Hepatocyte (in vitro differentiated cells): Measurements from ENCODE around the gene MAU2. TPM values are rescaled to one million over a fixed set of nuclear protein-coding genes. Genes with fewer than 3 reads are reported as not detected.

Experiments used
- DNase-seq: peaks from one replicate; pipeline ENCODE4 v3.0.0-alpha.2; 2016; ENCODE audit warnings: low spot score
- H2AFZ ChIP-seq: fragments of 200-600 bp; sonication (generic); 2 replicates; pipeline ENCODE4 v1.6.0; 2016; ENCODE audit warnings: antibody characterized with exemption, mild to moderate bottlenecking
- H3K27ac ChIP-seq: fragments of 200-600 bp; sonication (generic); 2 replicates; pipeline ENCODE4 v1.5.1; 2016; ENCODE audit warnings: mild to moderate bottlenecking
- H3K27me3 ChIP-seq: fragments of 200-600 bp; sonication (generic); 2 replicates; pipeline ENCODE4 v1.6.1; 2016
- H3K36me3 ChIP-seq: fragments of 200-600 bp; sonication (generic); replicated peaks from 2 replicates; pipeline ENCODE4 v1.5.1; 2016; ENCODE audit warnings: low read depth; ENCODE audit not compliant: insufficient read depth
- H3K4me1 ChIP-seq: fragments of 200-600 bp; sonication (generic); 2 replicates; pipeline ENCODE4 v1.5.1; 2016; ENCODE audit warnings: mild to moderate bottlenecking, moderate library complexity; ENCODE audit not compliant: insufficient read depth
- H3K4me2 ChIP-seq: fragments of 200-600 bp; sonication (generic); 2 replicates; pipeline ENCODE4 v1.6.0; 2016
- H3K4me3 ChIP-seq: fragments of 200-600 bp; sonication (generic); 2 replicates; pipeline ENCODE4 v1.5.1; 2016; ENCODE audit warnings: mild to moderate bottlenecking
- H3K79me2 ChIP-seq: fragments of 200-600 bp; sonication (generic); 2 replicates; pipeline ENCODE4 v1.6.0; 2017; ENCODE audit warnings: mild to moderate bottlenecking
- H3K9me2 ChIP-seq: fragments of 200-600 bp; sonication (generic); replicated peaks from 2 replicates; pipeline ENCODE4 v1.6.0; 2017; ENCODE audit warnings: mild to moderate bottlenecking; ENCODE audit not compliant: insufficient read depth
- H3K9me3 ChIP-seq: fragments of 200-600 bp; sonication (generic); 2 replicates; pipeline ENCODE4 v1.5.1; 2016; ENCODE audit warnings: low read depth, mild to moderate bottlenecking
- H4K20me1 ChIP-seq: fragments of 200-600 bp; sonication (generic); 2 replicates; pipeline ENCODE4 v1.6.0; 2016; ENCODE audit warnings: mild to moderate bottlenecking; ENCODE audit not compliant: insufficient read depth, poor library complexity, severe bottlenecking
- CTCF ChIP-seq: fragments of 200-600 bp; sonication (generic); IDR thresholded peaks from 2 replicates; pipeline ENCODE4 v1.5.1; 2016; ENCODE audit warnings: antibody characterized with exemption, mild to moderate bottlenecking; ENCODE audit not compliant: poor library complexity
- EZH2 ChIP-seq: fragments of 200-600 bp; sonication (generic); IDR thresholded peaks from 2 replicates; pipeline ENCODE4 v1.6.1; 2016; ENCODE audit warnings: antibody characterized with exemption, mild to moderate bottlenecking, borderline replicate concordance
- EZH2phosphoT487 ChIP-seq: fragments of 200-600 bp; sonication (generic); IDR thresholded peaks from one replicate; pipeline ENCODE4 v1.6.1; 2018; ENCODE audit warnings: antibody characterized with exemption, mild to moderate bottlenecking, low read depth, moderate library complexity; ENCODE audit not compliant: unreplicated experiment, severe bottlenecking
- WGBS: methylation state at CpG from one replicate; pipeline ENCODE4 v1.1.6; 2016; ENCODE audit warnings: low lambda C conversion rate; ENCODE audit errors: missing lambda C conversion rate; 5-methylcytosine and 5-hydroxymethylcytosine counted together
- polyA plus RNA-seq: library from polyadenylated mRNA; unstranded; fragments of >200 nt; fragmentation: Nextera tagmentation; extraction: Ambion mirVana; gene quantifications from 2 replicates; pipeline ENCODE4 v1.2.1, GENCODE V29; 2016
- total RNA-seq: library from RNA; depleted of rRNA; stranded (reverse); fragments of >200 nt; gene quantifications from 2 replicates; pipeline ENCODE4 v1.2.3, GENCODE V29; 2014

The MAU2 gene
- total and polyA plus RNA-seq, 2 experiments from 2014 or later, result 25.3 to 31.8 TPM

- H3K36me3 ChIP-seq, result no peaks in the 10 kb centered on the region
- H3K27ac ChIP-seq, result no peak overlapping the region
- no peaks in the 10 kb centered on the region for H3K27me3 ChIP-seq
- peak; percentile 8 for DNase-seq
- no peak overlapping the region for H3K4me2 ChIP-seq
- no peak overlapping the region for H3K4me3 ChIP-seq
- no peaks in the 10 kb centered on the region for H4K20me1 ChIP-seq
- H3K9me3 ChIP-seq, result no peaks in the 10 kb centered on the region
- no peaks in the 10 kb centered on the region for H3K9me2 ChIP-seq
- TF ChIP-seq CTCF, result no peak
- TF ChIP-seq EZH2phosphoT487, result peak; percentile 63
- no peak for TF ChIP-seq EZH2
- WGBS, result 49% methylated on average over 10 of the region's 10 CpGs
- no peaks in the 10 kb centered on the region for H3K4me1 ChIP-seq
- H3K79me2 ChIP-seq, result no peaks in the 10 kb centered on the region
- H2AFZ ChIP-seq, result no peak overlapping the region
Measured at GRCh38 chr19:19285686-19286085, 34.9 kb upstream of the MAU2 start.

GRCh38 chr19:19292607-19293006 is 28.0 kb upstream of the MAU2 start:
- no peaks in the 10 kb centered on the region for H3K79me2 ChIP-seq
- H3K4me3 ChIP-seq, result no peak overlapping the region
- no peak for DNase-seq
- WGBS, result 92% methylated on average over 5 of the region's 5 CpGs
- H3K27me3 ChIP-seq, result no peaks in the 10 kb centered on the region
- no peaks in the 10 kb centered on the region for H3K9me3 ChIP-seq
- no peak overlapping the region for H2AFZ ChIP-seq
- no peaks in the 10 kb centered on the region for H3K36me3 ChIP-seq
- no peaks in the 10 kb centered on the region for H3K4me1 ChIP-seq
- no peaks in the 10 kb centered on the region for H4K20me1 ChIP-seq
- TF ChIP-seq EZH2 (no peak), CTCF (no peak), EZH2phosphoT487 (no peak)
- H3K9me2 ChIP-seq, result no peaks in the 10 kb centered on the region
- H3K4me2 ChIP-seq, result no peak overlapping the region
- no peak overlapping the region for H3K27ac ChIP-seq

GRCh38 chr19:19294914-19295313 is 25.7 kb upstream of the MAU2 start:
- H3K36me3 ChIP-seq, result no peaks in the 10 kb centered on the region

More at GRCh38 chr19:19294914-19295313, 25.7 kb upstream of the MAU2 start:
- H3K9me3 ChIP-seq, result no peaks in the 10 kb centered on the region
- no peaks in the 10 kb centered on the region for H3K9me2 ChIP-seq
- no peaks in the 10 kb centered on the region for H3K79me2 ChIP-seq
- WGBS, result 92% methylated on average over 4 of the region's 4 CpGs
- H3K4me2 ChIP-seq, result no peak overlapping the region
- H4K20me1 ChIP-seq, result no peaks in the 10 kb centered on the region
- H3K4me1 ChIP-seq, result no peaks in the 10 kb centered on the region
- no peaks in the 10 kb centered on the region for H3K27me3 ChIP-seq
- DNase-seq, result no peak
- TF ChIP-seq EZH2phosphoT487 (no peak), CTCF (no peak), EZH2 (no peak)
- no peak overlapping the region for H3K27ac ChIP-seq
- H3K4me3 ChIP-seq, result no peak overlapping the region
- H2AFZ ChIP-seq, result no peak overlapping the region
